Coronary artery (tissue), 2 donors: Measurements from ENCODE around the gene ARMS2.
A peak's percentile ranks its signal among the peaks of the same experiment; 100 is the strongest.

ENCODE experiments used
- DNase-seq: peaks from one replicate; pipeline ENCODE4 v3.0.0-alpha.2; 2017; ENCODE audit warnings: low spot score
- H3K27ac ChIP-seq, 2 donors: fragments of 200-600 bp; sonication (generic); one replicate each; pipeline ENCODE4 v1.5.1; 2016 to 2019
- H3K4me3 ChIP-seq: fragments of 200-600 bp; sonication (generic); 2 replicates; pipeline ENCODE4 v1.5.1; 2016; ENCODE audit warnings: mild to moderate bottlenecking, moderate library complexity
- TF ChIP-seq, protein P1 (sequence below): fragments of 200-600 bp; sonication (generic); IDR thresholded peaks from one replicate; pipeline ENCODE4 v1.5.1; 2019; ENCODE audit warnings: antibody characterized with exemption

Gene ARMS2

GRCh38 chr10:122463466-122464249 is 9.2 kb downstream of the ARMS2 start:
- TF ChIP-seq, protein P1, sequence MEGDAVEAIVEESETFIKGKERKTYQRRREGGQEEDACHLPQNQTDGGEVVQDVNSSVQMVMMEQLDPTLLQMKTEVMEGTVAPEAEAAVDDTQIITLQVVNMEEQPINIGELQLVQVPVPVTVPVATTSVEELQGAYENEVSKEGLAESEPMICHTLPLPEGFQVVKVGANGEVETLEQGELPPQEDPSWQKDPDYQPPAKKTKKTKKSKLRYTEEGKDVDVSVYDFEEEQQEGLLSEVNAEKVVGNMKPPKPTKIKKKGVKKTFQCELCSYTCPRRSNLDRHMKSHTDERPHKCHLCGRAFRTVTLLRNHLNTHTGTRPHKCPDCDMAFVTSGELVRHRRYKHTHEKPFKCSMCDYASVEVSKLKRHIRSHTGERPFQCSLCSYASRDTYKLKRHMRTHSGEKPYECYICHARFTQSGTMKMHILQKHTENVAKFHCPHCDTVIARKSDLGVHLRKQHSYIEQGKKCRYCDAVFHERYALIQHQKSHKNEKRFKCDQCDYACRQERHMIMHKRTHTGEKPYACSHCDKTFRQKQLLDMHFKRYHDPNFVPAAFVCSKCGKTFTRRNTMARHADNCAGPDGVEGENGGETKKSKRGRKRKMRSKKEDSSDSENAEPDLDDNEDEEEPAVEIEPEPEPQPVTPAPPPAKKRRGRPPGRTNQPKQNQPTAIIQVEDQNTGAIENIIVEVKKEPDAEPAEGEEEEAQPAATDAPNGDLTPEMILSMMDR: no peak
- DNase-seq: no peak
- Histone ChIP-seq H3K27ac (peak overlapping the region in 1 of 2 donors; percentile 96), H3K4me3 (peak overlapping the region; percentile 98)

DNA sequence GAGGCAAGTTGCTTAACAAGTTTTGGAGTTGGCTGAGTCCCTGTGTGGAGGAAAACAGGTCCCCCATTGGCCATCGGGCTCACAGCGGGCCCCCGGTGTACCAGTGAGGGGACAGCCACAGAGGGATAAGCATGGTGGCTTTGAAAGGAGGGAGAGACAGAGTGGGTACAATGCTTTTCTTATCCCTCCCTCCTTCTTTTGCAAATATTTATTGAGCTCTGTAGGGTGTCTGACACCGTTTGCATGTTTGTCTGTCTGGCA is 9.7 kb downstream of the ARMS2 start:
- TF ChIP-seq, protein P1: no peak
- no peak overlapping the region for H3K27ac ChIP-seq
- no peak for DNase-seq
- peak overlapping the region; percentile 98 for H3K4me3 ChIP-seq

DNA sequence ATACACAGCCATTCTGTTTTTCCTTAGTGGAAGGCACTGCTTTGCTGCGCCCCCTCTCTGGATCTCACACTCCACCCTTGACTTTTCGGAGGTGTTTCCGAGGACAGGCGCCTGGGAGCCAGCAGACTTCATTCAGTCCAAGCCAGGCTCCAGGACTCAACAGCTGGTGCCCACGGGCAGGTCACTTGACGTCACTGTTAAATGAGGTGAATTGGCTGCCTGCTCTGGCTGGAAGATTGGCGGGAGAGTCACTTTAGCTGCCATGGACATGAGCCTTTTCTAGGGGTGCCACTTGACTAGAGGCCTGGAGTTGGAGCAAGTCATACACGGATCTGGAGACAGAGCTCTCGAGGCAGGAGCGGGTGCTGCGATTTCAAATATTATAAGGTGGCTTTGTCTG is 10.1 kb downstream of the ARMS2 start:
- DNase-seq: no peak
- TF ChIP-seq, protein P1: no peak
- Histone ChIP-seq H3K27ac (no peak overlapping the region), H3K4me3 (no peak overlapping the region)

GRCh38 chr10:122465401-122466040 is 11.1 kb downstream of the ARMS2 start:
- no peak for DNase-seq
- Histone ChIP-seq H3K4me3 (no peak overlapping the region), H3K27ac (no peak overlapping the region)

DNA sequence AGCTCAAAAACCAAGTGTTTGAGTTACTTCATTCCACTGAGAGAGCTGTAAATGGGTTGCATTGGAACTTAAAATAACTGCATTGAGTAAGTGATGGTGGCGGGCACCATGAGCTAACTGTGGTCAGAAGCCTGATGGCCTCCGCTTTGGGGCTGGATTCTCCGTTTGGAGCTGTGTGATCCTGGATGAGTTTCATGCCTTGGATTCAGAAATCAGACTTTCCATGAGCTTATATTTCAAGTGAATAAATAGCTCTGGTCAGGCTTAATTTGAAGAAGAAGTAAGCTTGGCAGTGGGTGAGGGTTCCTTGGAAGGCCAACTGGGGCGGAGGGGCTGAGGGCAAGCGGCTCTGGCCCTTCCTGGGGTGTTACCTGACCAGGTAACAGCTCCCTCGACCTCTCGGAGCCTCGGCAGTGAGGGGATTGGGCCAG is 12.5 kb downstream of the ARMS2 start:
- no peak for DNase-seq
- TF ChIP-seq, protein P1: no peak
- Histone ChIP-seq H3K4me3 (no peak overlapping the region), H3K27ac (no peak overlapping the region)

More at GRCh38 chr10:122465401-122466040, 11.1 kb downstream of the ARMS2 start:
- TF ChIP-seq, protein P1: no peak

DNA sequence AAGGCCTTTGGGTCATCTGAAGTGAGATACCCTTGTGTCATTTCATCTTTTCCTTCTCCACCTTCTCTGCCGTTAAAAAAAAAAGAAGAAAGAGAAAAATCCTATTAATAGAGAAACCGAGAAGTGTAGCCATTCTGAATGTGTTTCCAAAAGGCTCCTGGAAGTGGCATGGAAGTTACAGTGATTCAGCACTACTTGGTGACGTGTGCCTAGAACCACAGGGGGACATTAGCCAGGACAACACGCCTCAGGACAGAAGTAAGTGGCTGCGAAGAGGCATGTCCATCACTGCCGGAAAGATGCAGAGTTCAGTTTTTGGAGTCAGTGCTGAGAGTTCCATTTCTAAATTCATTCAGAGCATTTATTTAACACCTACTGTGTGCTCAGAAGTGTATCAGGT is 13.2 kb downstream of the ARMS2 start:
- DNase-seq: no peak
- TF ChIP-seq, protein P1: no peak
- H3K27ac ChIP-seq: no peak overlapping the region
- H3K4me3 ChIP-seq: no peak overlapping the region

- TF ChIP-seq, protein P1: no peak
- peak overlapping the region in 1 of 2 donors; percentile 57 for H3K27ac ChIP-seq
- H3K4me3 ChIP-seq: no peak overlapping the region
- no peak for DNase-seq
Observed at GRCh38 chr10:122468307-122468925, 14.0 kb downstream of the ARMS2 start.
